K562 (cell line): ENCODE measurements around the gene SERTAD1. TPM values are rescaled to one million over a fixed set of nuclear protein-coding genes. Genes with fewer than 3 reads are reported as not detected.

ENCODE experiments used
- ARNT ChIP-seq, 2 experiments: fragments of 450-650 bp; IDR thresholded peaks; 2 replicates each; pipeline ENCODE4 v1.6.1; 2016; ENCODE audit warnings: mild to moderate bottlenecking in 1 of 2
- EWSR1 ChIP-seq: fragments of 450-650 bp; IDR thresholded peaks from 2 replicates; pipeline ENCODE4 v1.6.1; 2018; ENCODE audit warnings: borderline replicate concordance, mild to moderate bottlenecking, low read depth, moderate library complexity; ENCODE audit not compliant: partially characterized antibody
- POLR2AphosphoS5 ChIP-seq: IDR thresholded peaks from 2 replicates; pipeline ENCODE4 v1.6.1; 2011; ENCODE audit warnings: mild to moderate bottlenecking, low read depth, low read length, moderate library complexity; ENCODE audit not compliant: control insufficient read depth, insufficient read depth
- POU5F1 ChIP-seq: fragments of 150-350 bp; IDR thresholded peaks from 2 replicates; pipeline ENCODE4 v1.6.1; 2014; ENCODE audit warnings: borderline replicate concordance, low read length, low read depth, mild to moderate bottlenecking; ENCODE audit not compliant: partially characterized antibody
- PPARD ChIP-seq: fragments of 250-450 bp; sonication (Bioruptor Pico); IDR thresholded peaks from 2 replicates; pipeline ENCODE4 v1.8.0; 2022; ENCODE audit warnings: inconsistent platforms, mild to moderate bottlenecking, moderate library complexity
- SMAD3 ChIP-seq: fragments of 450-650 bp; formaldehyde crosslinking; conservative IDR thresholded peaks from 2 replicates; pipeline ENCODE4 v1.4.0; 2020; ENCODE audit warnings: mild to moderate bottlenecking
- TBP ChIP-seq: optimal IDR thresholded peaks from 2 replicates; pipeline ENCODE3; 2011; ENCODE audit warnings: low read depth, low read length, improper control_type of control experiment
- ZNF347 ChIP-seq: fragments of 450-650 bp; formaldehyde crosslinking; IDR thresholded peaks from 2 replicates; pipeline ENCODE4 v1.4.0; 2020; ENCODE audit warnings: low read depth, mild to moderate bottlenecking, moderate library complexity
- polyA plus RNA-seq, 8 experiments: library from polyadenylated mRNA; depleted of rRNA in 4 of 8; stranded (reverse) in 5 of 8; unstranded in 3 of 8; fragments of >200 nt; fragmentation: Nextera tagmentation in 2 of 8; fragmentation: Illumina TruSeq in 1 of 8; extraction: Ambion mirVana in 2 of 8; extraction: Trizol in 1 of 8; gene quantifications; 2 replicates each; pipeline versions ENCODE4 v1.2.1 to v1.2.3, GENCODE V29; 2011 to 2014; ENCODE audit warnings: inconsistent platforms in 1 of 8, missing spikeins in 1 of 8
- total RNA-seq, 7 experiments: library from RNA; depleted of rRNA in 6 of 7; stranded (reverse); fragments of >200 nt in 6 of 7; fragmentation: Illumina TruSeq in 2 of 7; extraction: Trizol in 2 of 7; gene quantifications; 2 replicates each; pipeline versions ENCODE4 v1.2.1 to v1.2.3, GENCODE V29; 2011 to 2021; ENCODE audit warnings: low replicate concordance in 1 of 7
- TF ChIP-seq, protein P1 (sequence below): sonication (generic); formaldehyde crosslinking; IDR thresholded peaks from 2 replicates; pipeline ENCODE4 v1.8.0; 2022; ENCODE audit warnings: mild to moderate bottlenecking, missing genetic modification reagents
- TF ChIP-seq, protein P2 (sequence below): IDR thresholded peaks from 2 replicates; pipeline ENCODE4 v1.6.1; 2016; ENCODE audit warnings: missing genetic modification characterization, missing compliant biosample characterization
- TF ChIP-seq, protein P3 (sequence below): sonication (generic); formaldehyde crosslinking; IDR thresholded peaks from 2 replicates; pipeline ENCODE4 v1.8.0; 2023; ENCODE audit warnings: mild to moderate bottlenecking, missing genetic modification reagents
- TF ChIP-seq, protein P4 (sequence below): fragments of 450-650 bp; formaldehyde crosslinking; IDR thresholded peaks from 2 replicates; pipeline ENCODE4 v1.4.0; 2020; ENCODE audit warnings: mild to moderate bottlenecking, mixed read lengths

SERTAD1 gene
- total and polyA plus RNA-seq, 9 of the 15 experiments (the other 6 are each of a cell fraction or from before 2014, with no cell fraction given): 0.15 to 8.7 (median 4.9) TPM

DNA sequence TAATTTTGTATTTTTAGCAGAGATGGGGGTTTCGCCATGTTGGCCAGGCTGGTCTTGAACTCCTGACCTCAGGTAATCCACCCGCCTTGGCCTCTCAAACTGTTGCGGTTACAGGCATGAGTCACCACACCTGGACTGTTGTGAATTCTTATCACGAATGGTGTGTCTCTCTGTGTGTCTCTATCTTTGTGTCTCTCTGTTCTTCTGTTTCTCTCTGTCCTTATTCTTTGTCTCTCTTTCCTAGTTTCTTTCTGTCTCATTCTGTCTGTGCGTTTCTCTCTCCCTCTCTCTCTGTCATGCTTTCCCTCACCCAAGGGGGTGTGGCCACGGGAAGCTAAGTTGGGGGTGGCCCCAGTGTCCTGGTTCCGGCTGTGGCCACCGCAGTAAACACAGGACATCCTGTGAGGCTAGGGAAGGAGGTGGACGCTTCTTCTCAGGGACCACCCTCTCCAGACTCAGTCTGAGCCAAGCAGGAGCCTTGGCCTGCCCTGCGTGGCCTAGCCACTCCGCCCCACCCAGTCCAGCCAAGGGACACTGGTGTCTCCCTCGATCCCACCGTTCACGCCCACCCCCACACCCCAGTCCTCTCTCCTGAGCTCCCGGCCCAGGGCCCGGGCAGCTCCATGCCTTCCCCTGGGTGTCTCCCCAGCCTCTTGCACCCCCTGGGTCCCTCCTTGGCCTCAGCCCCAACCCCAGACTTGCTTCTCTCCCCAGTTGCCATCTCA is 8.7 kb downstream of the SERTAD1 start (continued):
- TF ChIP-seq, protein P1, sequence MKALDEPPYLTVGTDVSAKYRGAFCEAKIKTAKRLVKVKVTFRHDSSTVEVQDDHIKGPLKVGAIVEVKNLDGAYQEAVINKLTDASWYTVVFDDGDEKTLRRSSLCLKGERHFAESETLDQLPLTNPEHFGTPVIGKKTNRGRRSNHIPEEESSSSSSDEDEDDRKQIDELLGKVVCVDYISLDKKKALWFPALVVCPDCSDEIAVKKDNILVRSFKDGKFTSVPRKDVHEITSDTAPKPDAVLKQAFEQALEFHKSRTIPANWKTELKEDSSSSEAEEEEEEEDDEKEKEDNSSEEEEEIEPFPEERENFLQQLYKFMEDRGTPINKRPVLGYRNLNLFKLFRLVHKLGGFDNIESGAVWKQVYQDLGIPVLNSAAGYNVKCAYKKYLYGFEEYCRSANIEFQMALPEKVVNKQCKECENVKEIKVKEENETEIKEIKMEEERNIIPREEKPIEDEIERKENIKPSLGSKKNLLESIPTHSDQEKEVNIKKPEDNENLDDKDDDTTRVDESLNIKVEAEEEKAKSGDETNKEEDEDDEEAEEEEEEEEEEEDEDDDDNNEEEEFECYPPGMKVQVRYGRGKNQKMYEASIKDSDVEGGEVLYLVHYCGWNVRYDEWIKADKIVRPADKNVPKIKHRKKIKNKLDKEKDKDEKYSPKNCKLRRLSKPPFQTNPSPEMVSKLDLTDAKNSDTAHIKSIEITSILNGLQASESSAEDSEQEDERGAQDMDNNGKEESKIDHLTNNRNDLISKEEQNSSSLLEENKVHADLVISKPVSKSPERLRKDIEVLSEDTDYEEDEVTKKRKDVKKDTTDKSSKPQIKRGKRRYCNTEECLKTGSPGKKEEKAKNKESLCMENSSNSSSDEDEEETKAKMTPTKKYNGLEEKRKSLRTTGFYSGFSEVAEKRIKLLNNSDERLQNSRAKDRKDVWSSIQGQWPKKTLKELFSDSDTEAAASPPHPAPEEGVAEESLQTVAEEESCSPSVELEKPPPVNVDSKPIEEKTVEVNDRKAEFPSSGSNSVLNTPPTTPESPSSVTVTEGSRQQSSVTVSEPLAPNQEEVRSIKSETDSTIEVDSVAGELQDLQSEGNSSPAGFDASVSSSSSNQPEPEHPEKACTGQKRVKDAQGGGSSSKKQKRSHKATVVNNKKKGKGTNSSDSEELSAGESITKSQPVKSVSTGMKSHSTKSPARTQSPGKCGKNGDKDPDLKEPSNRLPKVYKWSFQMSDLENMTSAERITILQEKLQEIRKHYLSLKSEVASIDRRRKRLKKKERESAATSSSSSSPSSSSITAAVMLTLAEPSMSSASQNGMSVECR: 0 out of 2 replicates have a peak, but pooled peaks have one; percentile 38
- TF ChIP-seq POU5F1: no peak
- 0 out of 2 replicates have a peak, but pooled peaks have one; percentile 31 for TF ChIP-seq POLR2AphosphoS5
- TF ChIP-seq, protein P2, sequence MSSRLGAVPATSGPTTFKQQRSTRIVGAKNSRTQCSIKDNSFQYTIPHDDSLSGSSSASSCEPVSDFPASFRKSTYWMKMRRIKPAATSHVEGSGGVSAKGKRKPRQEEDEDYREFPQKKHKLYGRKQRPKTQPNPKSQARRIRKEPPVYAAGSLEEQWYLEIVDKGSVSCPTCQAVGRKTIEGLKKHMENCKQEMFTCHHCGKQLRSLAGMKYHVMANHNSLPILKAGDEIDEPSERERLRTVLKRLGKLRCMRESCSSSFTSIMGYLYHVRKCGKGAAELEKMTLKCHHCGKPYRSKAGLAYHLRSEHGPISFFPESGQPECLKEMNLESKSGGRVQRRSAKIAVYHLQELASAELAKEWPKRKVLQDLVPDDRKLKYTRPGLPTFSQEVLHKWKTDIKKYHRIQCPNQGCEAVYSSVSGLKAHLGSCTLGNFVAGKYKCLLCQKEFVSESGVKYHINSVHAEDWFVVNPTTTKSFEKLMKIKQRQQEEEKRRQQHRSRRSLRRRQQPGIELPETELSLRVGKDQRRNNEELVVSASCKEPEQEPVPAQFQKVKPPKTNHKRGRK (tag): no peak
- TF ChIP-seq ZNF347: no peak
- TF ChIP-seq SMAD3: no peak
- TF ChIP-seq, protein P3, sequence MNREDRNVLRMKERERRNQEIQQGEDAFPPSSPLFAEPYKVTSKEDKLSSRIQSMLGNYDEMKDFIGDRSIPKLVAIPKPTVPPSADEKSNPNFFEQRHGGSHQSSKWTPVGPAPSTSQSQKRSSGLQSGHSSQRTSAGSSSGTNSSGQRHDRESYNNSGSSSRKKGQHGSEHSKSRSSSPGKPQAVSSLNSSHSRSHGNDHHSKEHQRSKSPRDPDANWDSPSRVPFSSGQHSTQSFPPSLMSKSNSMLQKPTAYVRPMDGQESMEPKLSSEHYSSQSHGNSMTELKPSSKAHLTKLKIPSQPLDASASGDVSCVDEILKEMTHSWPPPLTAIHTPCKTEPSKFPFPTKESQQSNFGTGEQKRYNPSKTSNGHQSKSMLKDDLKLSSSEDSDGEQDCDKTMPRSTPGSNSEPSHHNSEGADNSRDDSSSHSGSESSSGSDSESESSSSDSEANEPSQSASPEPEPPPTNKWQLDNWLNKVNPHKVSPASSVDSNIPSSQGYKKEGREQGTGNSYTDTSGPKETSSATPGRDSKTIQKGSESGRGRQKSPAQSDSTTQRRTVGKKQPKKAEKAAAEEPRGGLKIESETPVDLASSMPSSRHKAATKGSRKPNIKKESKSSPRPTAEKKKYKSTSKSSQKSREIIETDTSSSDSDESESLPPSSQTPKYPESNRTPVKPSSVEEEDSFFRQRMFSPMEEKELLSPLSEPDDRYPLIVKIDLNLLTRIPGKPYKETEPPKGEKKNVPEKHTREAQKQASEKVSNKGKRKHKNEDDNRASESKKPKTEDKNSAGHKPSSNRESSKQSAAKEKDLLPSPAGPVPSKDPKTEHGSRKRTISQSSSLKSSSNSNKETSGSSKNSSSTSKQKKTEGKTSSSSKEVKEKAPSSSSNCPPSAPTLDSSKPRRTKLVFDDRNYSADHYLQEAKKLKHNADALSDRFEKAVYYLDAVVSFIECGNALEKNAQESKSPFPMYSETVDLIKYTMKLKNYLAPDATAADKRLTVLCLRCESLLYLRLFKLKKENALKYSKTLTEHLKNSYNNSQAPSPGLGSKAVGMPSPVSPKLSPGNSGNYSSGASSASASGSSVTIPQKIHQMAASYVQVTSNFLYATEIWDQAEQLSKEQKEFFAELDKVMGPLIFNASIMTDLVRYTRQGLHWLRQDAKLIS (CRISPR knock-in tag): no peak
- peak; percentile 31 for TF ChIP-seq TBP
- TF ChIP-seq, protein P4, sequence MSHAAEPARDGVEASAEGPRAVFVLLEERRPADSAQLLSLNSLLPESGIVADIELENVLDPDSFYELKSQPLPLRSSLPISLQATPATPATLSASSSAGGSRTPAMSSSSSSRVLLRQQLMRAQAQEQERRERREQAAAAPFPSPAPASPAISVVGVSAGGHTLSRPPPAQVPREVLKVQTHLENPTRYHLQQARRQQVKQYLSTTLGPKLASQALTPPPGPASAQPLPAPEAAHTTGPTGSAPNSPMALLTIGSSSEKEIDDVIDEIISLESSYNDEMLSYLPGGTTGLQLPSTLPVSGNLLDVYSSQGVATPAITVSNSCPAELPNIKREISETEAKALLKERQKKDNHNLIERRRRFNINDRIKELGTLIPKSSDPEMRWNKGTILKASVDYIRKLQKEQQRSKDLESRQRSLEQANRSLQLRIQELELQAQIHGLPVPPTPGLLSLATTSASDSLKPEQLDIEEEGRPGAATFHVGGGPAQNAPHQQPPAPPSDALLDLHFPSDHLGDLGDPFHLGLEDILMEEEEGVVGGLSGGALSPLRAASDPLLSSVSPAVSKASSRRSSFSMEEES (CRISPR knock-in tag): no peak
- TF ChIP-seq PPARD (CRISPR knock-in tag): no peak
- no peak for TF ChIP-seq EWSR1
- peak in 1 of 2 experiments; percentile 88; a peak in 2 of 4 replicates for TF ChIP-seq ARNT (IDR thresholded peaks at IDR 0.05)
